Retinal pigment epithelial cell (primary cell): Measurements from ENCODE around the gene DYNLRB1.

Experiments
- DNase-seq: peaks from one replicate; pipeline ENCODE4 v3.0.0-alpha.2; 2010; ENCODE audit warnings: low read depth
- H3K4me3 ChIP-seq: 2 replicates; pipeline ENCODE4 v1.5.1; 2011; ENCODE audit warnings: mild to moderate bottlenecking, low read length, control low read depth, moderate library complexity
- TF ChIP-seq, protein P1 (sequence below): conservative IDR thresholded peaks from 2 replicates; pipeline ENCODE4 v1.5.1; 2011; ENCODE audit warnings: low read depth, low read length, control low read depth, inconsistent platforms

The DYNLRB1 gene

DNA sequence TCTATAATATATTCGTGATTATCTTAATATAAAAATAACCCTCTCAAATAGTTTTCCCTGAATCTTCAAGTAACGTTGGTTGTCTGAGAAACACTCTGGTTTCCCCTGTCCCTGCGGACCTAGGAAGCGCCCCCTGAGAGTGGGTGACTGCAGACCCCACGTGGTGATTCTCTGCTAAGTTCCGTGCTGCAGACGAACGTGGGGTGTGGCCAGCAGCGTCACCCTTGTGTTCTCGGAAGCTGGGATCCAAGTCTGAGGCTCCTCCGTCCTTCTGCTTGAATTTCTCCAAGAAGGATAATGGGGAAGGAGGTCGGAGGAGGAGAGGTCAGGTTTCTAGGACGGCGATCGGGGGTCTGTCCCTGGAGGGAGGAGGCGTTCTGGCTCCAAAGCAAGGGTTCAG lies 25.7 kb downstream of the DYNLRB1 start:
- TF ChIP-seq, protein P1, sequence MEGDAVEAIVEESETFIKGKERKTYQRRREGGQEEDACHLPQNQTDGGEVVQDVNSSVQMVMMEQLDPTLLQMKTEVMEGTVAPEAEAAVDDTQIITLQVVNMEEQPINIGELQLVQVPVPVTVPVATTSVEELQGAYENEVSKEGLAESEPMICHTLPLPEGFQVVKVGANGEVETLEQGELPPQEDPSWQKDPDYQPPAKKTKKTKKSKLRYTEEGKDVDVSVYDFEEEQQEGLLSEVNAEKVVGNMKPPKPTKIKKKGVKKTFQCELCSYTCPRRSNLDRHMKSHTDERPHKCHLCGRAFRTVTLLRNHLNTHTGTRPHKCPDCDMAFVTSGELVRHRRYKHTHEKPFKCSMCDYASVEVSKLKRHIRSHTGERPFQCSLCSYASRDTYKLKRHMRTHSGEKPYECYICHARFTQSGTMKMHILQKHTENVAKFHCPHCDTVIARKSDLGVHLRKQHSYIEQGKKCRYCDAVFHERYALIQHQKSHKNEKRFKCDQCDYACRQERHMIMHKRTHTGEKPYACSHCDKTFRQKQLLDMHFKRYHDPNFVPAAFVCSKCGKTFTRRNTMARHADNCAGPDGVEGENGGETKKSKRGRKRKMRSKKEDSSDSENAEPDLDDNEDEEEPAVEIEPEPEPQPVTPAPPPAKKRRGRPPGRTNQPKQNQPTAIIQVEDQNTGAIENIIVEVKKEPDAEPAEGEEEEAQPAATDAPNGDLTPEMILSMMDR, result no peak
- DNase-seq, result no peak
- H3K4me3 ChIP-seq, result no peak overlapping the region

DNA sequence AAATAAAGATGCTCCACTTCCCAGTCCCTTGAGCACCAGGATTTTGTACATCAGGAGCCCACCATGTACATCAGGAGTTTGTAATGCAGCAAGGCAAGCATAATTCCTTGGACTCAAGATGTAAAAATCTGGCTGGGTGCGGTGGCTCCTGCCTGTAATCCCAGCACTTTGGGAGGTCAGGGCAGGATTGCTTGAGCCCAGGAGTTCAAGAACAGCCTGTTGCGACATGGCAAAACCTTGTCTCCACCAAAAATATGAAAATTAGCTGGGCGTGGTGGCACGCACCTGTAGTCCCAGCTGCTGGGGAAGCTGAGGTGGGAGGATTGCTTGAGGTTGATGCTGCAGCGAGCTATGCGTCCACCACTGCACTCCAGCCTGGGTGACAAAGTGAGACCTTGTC lies 26.2 kb downstream of the DYNLRB1 start:
- no peak overlapping the region for H3K4me3 ChIP-seq
- DNase-seq, result no peak
- TF ChIP-seq, protein P1, result no peak

DNA sequence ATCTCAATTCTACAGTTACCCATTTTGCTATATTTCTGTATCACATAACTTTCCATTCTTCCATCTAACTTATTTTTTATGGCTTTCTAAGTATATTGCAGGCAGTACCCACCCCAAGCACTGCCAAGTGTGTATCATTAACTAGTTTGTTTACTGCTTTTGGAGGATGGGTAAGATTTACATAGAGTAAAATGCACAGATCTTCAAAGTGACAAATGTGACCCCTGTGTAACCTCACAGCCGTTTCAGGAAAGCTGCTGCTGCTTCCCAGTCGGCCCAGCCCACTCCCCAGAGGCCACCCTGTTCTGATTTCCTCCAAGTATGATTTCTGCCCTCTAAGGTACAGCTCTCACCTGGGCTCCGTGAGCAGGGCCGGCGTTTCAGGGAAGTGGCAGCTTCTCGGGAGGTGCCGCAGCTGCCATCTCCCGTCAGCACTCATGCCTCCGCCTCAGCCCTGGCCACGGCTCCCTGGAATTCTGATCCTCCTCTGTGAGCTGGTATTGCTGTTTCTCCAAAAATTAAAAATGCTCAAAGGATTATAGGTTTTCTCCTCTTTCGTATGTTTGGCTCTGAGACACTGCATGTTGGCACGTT lies 27.3 kb downstream of the DYNLRB1 start:
- DNase-seq, result no peak
- TF ChIP-seq, protein P1, result no peak
- H3K4me3 ChIP-seq, result no peak overlapping the region

DNA sequence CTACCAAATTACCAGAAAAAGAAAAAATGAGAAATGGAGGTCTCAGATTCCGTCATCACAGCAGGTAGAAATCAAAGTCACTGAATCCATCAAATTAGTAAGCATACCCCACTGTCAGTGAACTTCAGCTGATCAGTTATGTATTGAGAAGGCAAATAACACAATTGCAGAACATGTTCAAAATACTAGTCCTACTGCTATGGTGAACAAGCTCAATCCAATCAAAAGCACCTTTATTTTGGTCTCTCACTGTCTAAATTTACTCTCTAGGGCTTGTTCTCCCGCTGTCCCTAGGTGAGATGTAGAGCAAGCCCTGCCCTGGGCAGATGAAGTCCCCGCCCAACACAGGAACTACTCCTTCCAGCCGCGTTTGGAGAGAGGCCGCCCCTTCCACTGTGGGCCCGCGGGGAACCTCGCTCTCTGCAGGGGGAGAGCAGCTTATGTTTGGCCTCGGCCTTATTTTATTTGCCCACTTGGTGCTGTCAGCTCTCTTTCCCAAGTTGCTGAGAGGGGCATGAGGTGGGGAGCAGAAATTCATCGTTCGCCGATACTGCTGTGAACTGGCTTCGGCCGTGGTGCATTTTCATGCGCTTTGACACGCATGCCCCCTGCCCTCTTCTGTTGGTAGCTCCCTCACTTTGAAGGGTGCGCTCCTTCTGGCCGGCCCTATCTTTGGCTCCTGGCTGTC lies 28.0 kb downstream of the DYNLRB1 start:
- DNase-seq, result no peak
- TF ChIP-seq, protein P1, result no peak
- H3K4me3 ChIP-seq, result no peak overlapping the region

DNA sequence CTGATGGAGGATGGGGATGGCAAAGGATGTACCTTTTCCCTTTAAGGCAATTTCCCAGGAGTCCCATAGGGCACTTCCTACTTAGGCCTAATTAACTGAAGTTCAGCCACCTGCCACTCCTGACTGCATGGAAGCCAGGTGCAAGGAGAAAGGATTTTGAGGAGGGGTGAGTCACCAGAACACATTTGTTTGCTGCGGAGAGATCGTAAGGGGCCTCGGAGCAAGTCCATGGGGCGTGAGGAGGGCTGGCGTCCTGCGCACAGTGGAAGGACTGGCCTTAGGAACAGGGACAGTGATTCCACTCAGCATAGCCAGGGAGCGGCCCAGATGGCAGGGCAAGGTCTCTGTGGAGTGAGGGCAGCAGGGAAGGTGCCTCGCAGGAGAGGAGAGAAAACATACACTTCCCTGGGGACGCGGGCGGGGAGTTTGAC lies 30.5 kb downstream of the DYNLRB1 start:
- DNase-seq, result no peak
- no peak overlapping the region for H3K4me3 ChIP-seq
- TF ChIP-seq, protein P1, result no peak

DNA sequence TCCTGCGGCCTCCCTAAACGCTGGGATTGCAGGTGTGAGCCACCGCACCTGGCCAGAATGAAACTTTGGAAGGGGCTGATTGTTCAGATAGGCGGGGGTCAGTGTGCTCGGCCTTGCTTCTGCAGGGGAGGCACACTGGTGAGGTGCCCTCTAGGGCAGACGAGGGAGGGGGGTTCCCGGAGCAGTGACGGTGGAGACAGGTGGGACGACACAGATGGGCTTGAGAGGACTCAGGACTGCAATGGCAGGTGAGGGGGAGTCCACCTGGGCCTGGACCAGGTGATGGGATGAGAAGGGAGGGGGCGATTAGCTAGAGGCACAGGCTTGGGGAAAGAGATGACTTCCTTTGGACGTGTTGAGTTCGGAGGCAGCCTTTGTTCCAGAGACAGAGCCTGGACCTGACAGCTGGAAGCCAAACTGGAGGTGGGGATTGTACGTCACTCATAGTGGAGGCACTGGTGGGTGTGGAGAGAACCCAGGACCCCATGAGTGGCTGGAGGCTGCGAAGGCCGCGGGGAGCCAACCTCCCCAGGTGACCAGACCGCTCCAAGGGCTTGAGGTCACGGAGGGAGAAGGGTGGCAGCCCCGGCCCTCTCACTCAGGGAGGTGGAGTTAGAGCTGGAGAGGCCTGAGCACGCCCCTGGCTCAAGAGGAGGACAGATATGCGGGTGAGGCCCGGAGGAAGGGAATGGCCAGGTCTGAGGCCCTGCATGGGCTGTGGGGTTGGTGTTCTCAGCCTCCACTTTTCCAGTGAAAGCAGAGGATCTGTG lies 31.8 kb downstream of the DYNLRB1 start:
- DNase-seq, result no peak
- no peak overlapping the region for H3K4me3 ChIP-seq
- TF ChIP-seq, protein P1, result no peak
